Endothelial cell of umbilical vein (primary cell): ENCODE measurements around the gene PARP16. TPM values are rescaled to one million over a fixed set of nuclear protein-coding genes. Genes with fewer than 3 reads are reported as not detected.

Experiments
- BruUV-seq: library from RNA; stranded (reverse); fragments of 400-500 nt; replicated peaks from 2 replicates; lab custom pipeline; 2021; lab: Mats Ljungman, UMichigan
- CTCF ChIA-PET: fragments of 300-600, 350-600 bp; sonication (Branson Sonifier 250); formaldehyde crosslinking; loops from one replicate; lab custom pipeline; 2021; ENCODE audit warnings: antibody characterized with exemption, inconsistent platforms; lab: Charles Lee
- POLR2A ChIA-PET: fragments of 300-600, 350-600 bp; sonication (Branson Sonifier 250); formaldehyde crosslinking; loops from one replicate; lab custom pipeline; 2021; ENCODE audit warnings: antibody characterized with exemption, inconsistent platforms; lab: Charles Lee
- DNase-seq: peaks from one replicate; pipeline ENCODE4 v3.0.0-alpha.2; 2011; ENCODE audit warnings: low read depth, low spot score
- FAIRE-seq: peaks from 2 replicates; lab custom pipeline; 2011; peaks lifted over from hg19 to GRCh38; lab: Jason Lieb, UNC
- H2AFZ ChIP-seq: 2 replicates; pipeline ENCODE4 v1.6.0; 2012; ENCODE audit warnings: low read depth, low read length, control low read depth, inconsistent platforms
- H3K27ac ChIP-seq: 2 replicates; pipeline ENCODE4 v1.5.1; 2011; ENCODE audit warnings: low read depth, mild to moderate bottlenecking, control low read depth, low read length, moderate library complexity; ENCODE audit not compliant: insufficient read depth
- H3K27me3 ChIP-seq, 2 experiments: 2 replicates each; pipeline versions ENCODE4 v1.6.0 to v1.6.1; 2011; ENCODE audit warnings: low read length in 2 of 2, mixed read lengths in 1 of 2; ENCODE audit not compliant: control insufficient read depth in 2 of 2, insufficient read depth in 2 of 2
- H3K36me3 ChIP-seq, 2 experiments: 2 replicates in 1 of 2; 3 replicates in 1 of 2; pipeline ENCODE4 v1.5.1; 2011; ENCODE audit warnings: low read length in 2 of 2, mild to moderate bottlenecking in 1 of 2, moderate library complexity in 1 of 2; ENCODE audit not compliant: control insufficient read depth in 2 of 2, insufficient read depth in 2 of 2; ENCODE audit errors: extremely low read depth in 1 of 2
- H3K4me1 ChIP-seq: 3 replicates; pipeline ENCODE4 v1.5.1; 2011; ENCODE audit warnings: mild to moderate bottlenecking, low read length; ENCODE audit not compliant: control insufficient read depth, insufficient read depth; ENCODE audit errors: extremely low read depth
- H3K4me2 ChIP-seq: 2 replicates; pipeline ENCODE4 v1.6.1; 2011; ENCODE audit warnings: low read length, control low read depth, mixed read lengths; ENCODE audit not compliant: insufficient read depth
- H3K4me3 ChIP-seq, 3 experiments: fragments of 200-600 bp in 1 of 3; sonication (generic), shearing (Covaris generic) in 1 of 3; replicated peaks in 1 of 3; 2 replicates each; pipeline ENCODE4 v1.5.1; 2011 to 2016; ENCODE audit warnings: control low read depth in 3 of 3, low read length in 3 of 3, mild to moderate bottlenecking in 2 of 3, inconsistent platforms in 1 of 3, low read depth in 1 of 3, moderate library complexity in 1 of 3; ENCODE audit not compliant: insufficient read depth in 1 of 3
- H3K79me2 ChIP-seq: 2 replicates; pipeline ENCODE4 v1.6.0; 2012; ENCODE audit warnings: low read length, inconsistent platforms; ENCODE audit not compliant: control insufficient read depth, insufficient read depth
- H3K9ac ChIP-seq: replicated peaks from 2 replicates; pipeline ENCODE3; 2011; ENCODE audit warnings: low read length, control low read depth; ENCODE audit not compliant: insufficient read depth; ENCODE audit errors: extremely low read depth
- H3K9me1 ChIP-seq: replicated peaks from 3 replicates; pipeline ENCODE4 v1.6.0; 2011; ENCODE audit warnings: mild to moderate bottlenecking, low read length; ENCODE audit not compliant: control insufficient read depth, insufficient read depth; ENCODE audit errors: extremely low read depth
- H3K9me3 ChIP-seq: replicated peaks from 2 replicates; pipeline ENCODE4 v1.5.1; 2012; ENCODE audit warnings: low read length, inconsistent platforms; ENCODE audit not compliant: control insufficient read depth, insufficient read depth
- H4K20me1 ChIP-seq: replicated peaks from 2 replicates; pipeline ENCODE3; 2011; ENCODE audit warnings: mild to moderate bottlenecking, low read length; ENCODE audit not compliant: control insufficient read depth, insufficient read depth; ENCODE audit errors: extremely low read depth
- CTCF ChIP-seq, 2 donors: IDR thresholded peaks; 1 replicate in 1 of 2; 2 replicates in 1 of 2; pipeline ENCODE4 v1.5.1; 2011; ENCODE audit warnings: low read length in 2 of 2, mild to moderate bottlenecking in 2 of 2, moderate library complexity in 2 of 2, control low read depth in 1 of 2, inconsistent platforms in 1 of 2, low read depth in 1 of 2; ENCODE audit not compliant: insufficient read depth in 1 of 2; ENCODE audit errors: extremely low read depth in 1 of 2
- EZH2 ChIP-seq: IDR thresholded peaks from 2 replicates; pipeline ENCODE4 v1.6.1; 2012; ENCODE audit warnings: borderline replicate concordance, low read depth, mild to moderate bottlenecking, moderate library complexity, low read length, inconsistent platforms; ENCODE audit not compliant: severe bottlenecking
- GATA2 ChIP-seq: IDR thresholded peaks from 2 replicates; pipeline ENCODE4 v1.7.0; 2011; ENCODE audit warnings: low read depth, mild to moderate bottlenecking, moderate library complexity, mixed read lengths, low read length; ENCODE audit not compliant: insufficient read length, insufficient read depth
- JUN ChIP-seq: IDR thresholded peaks from 2 replicates; pipeline ENCODE4 v1.6.1; 2011; ENCODE audit warnings: borderline replicate concordance, low read depth; ENCODE audit not compliant: insufficient read length, insufficient read depth
- MYC ChIP-seq: IDR thresholded peaks from one replicate; pipeline ENCODE4 v1.6.1; 2011; ENCODE audit warnings: mild to moderate bottlenecking, low read depth, low read length
- POLR2A ChIP-seq: IDR thresholded peaks from 2 replicates; pipeline ENCODE4 v1.6.1; 2012; ENCODE audit warnings: low read depth, mild to moderate bottlenecking, control low read depth, low read length
- POLR2AphosphoS5 ChIP-seq: IDR thresholded peaks from 2 replicates; pipeline ENCODE4 v1.6.1; 2012; ENCODE audit warnings: low read depth, mild to moderate bottlenecking, control low read depth, low read length, moderate library complexity; ENCODE audit not compliant: insufficient read depth
- dilution Hi-C: fragments of 300-500 bp; cut with MboI; formaldehyde crosslinking; loops from one replicate; pipeline ENCODE4 v1.15.0; 2019; ENCODE audit warnings: low sequenced_read_pairs; ENCODE audit not compliant: extremely low pct_ligation_motif_present
- intact Hi-C: fragments of 100-400 bp; cut with micrococcal nuclease; formaldehyde crosslinking; loops from one replicate; pipeline ENCODE4 v1.10.0; 2022
- polyA plus RNA-seq, 4 experiments: library from polyadenylated mRNA; depleted of rRNA in 3 of 4; stranded (reverse) in 3 of 4; unstranded in 1 of 4; fragments of >200 nt; gene quantifications; 2 replicates each; pipeline versions ENCODE4 v1.2.1 to v1.2.3, GENCODE V29; 2011 to 2012; ENCODE audit warnings: missing spikeins in 1 of 4
- total RNA-seq: library from RNA; stranded (reverse); gene quantifications from 2 replicates; pipeline ENCODE4 v1.2.3, GENCODE V29; 2021
- TF ChIP-seq, protein P1 (sequence below): IDR thresholded peaks from 2 replicates; pipeline ENCODE4 v1.6.1; 2011; ENCODE audit not compliant: insufficient read depth, insufficient read length

The PARP16 gene
- total and polyA plus RNA-seq, 2 donors (not counting 3 experiments of a cell fraction or from before 2014, with no cell fraction given), result 3.9 to 6.3 TPM

GRCh38 chr15:65332391-65333147 lies 45.9 kb upstream of the PARP16 start:
- CTCF ChIA-PET, result no interaction called here
- H3K27ac ChIP-seq, result no peak overlapping the region
- H4K20me1 ChIP-seq, result no peaks in the 10 kb centered on the region
- H3K4me2 ChIP-seq, result no peak overlapping the region
- intact Hi-C loops (no loop called here), dilution Hi-C loops (no loop called here)
- H3K27me3 ChIP-seq, result peaks cover 0 to 3% of the 10 kb centered on the region in 2 experiments
- TF ChIP-seq GATA2 (no peak), POLR2A (no peak), MYC (no peak)
- FAIRE-seq (no peak), DNase-seq (no peak)
- H3K79me2 ChIP-seq, result no peaks in the 10 kb centered on the region
- H3K36me3 ChIP-seq, result no peaks in the 10 kb centered on the region
- no peak overlapping the region for H2AFZ ChIP-seq
- H3K9ac ChIP-seq, result no peak overlapping the region
- POLR2A ChIA-PET, result no interaction called here
- BruUV-seq, result no TSS peak
- H3K4me3 ChIP-seq, result no peak overlapping the region
- H3K4me1 ChIP-seq, result no peaks in the 10 kb centered on the region
- no peaks in the 10 kb centered on the region for H3K9me3 ChIP-seq
- no peaks in the 10 kb centered on the region for H3K9me1 ChIP-seq

DNA sequence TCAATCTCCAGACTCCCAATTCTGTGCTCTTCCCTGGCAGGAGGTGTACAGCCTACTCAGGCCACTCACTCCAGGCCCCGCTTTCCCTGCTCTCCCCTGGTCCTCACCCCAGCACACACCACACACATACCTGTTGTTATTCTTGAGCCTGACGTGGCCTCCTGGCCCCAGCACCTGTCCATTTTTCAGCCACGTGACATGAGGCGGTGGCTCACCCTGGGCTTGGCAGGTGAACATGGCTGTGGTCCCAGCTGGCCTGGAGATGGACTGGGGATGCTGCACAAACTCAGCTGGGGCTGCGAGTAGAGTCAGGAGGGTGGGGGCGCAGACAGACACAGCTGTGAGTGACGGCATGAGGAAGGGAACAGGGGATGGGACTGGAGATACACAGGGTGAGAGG lies 45.1 kb upstream of the PARP16 start:
- FAIRE-seq (no peak), DNase-seq (no peak)
- H4K20me1 ChIP-seq, result no peaks in the 10 kb centered on the region
- TF ChIP-seq MYC (no peak), CTCF (IDR thresholded peaks at IDR 0.05; ENCODE audit: extremely low read depth in 1 of 2, insufficient read depth in 1 of 2, low read depth in 1 of 2, low read length in 2 of 2) (no peak), JUN (no peak), EZH2 (no peak), POLR2AphosphoS5 (no peak)
- TF ChIP-seq, protein P1, sequence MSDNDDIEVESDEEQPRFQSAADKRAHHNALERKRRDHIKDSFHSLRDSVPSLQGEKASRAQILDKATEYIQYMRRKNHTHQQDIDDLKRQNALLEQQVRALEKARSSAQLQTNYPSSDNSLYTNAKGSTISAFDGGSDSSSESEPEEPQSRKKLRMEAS, result no peak
- peaks cover 0 to 3% of the 10 kb centered on the region in 2 experiments for H3K27me3 ChIP-seq
- dilution Hi-C loops, result no loop called here
- BruUV-seq, result no TSS peak
- H2AFZ ChIP-seq, result no peak overlapping the region
- no peaks in the 10 kb centered on the region for H3K9me1 ChIP-seq
- H3K4me3 ChIP-seq, result no peak overlapping the region
- no peaks in the 10 kb centered on the region for H3K36me3 ChIP-seq
- H3K4me1 ChIP-seq, result no peaks in the 10 kb centered on the region
- no peak overlapping the region for H3K4me2 ChIP-seq
- H3K9me3 ChIP-seq, result no peaks in the 10 kb centered on the region
- intact Hi-C loops, result no loop called here
- ChIA-PET CTCF (no interaction called here), POLR2A (no interaction called here)
- no peak overlapping the region for H3K9ac ChIP-seq
- no peak overlapping the region for H3K27ac ChIP-seq
- no peaks in the 10 kb centered on the region for H3K79me2 ChIP-seq
